H1 (cell line): ENCODE results near the gene GALNT12. TPM values are rescaled to one million over a fixed set of nuclear protein-coding genes. Genes with fewer than 3 reads are reported as not detected.

Experiments
- CTCF ChIA-PET: fragments of 300-600 bp; sonication (Branson Sonifier 250); formaldehyde crosslinking; loops from one replicate; lab custom pipeline; 2021; ENCODE audit not compliant: partially characterized antibody; lab: Charles Lee
- POLR2A ChIA-PET: fragments of 300-600 bp; sonication (Branson Sonifier 250); formaldehyde crosslinking; loops from one replicate; lab custom pipeline; 2021; ENCODE audit warnings: inconsistent platforms; ENCODE audit not compliant: partially characterized antibody; lab: Charles Lee
- DNase-seq, 2 experiments: peaks; one replicate each; pipeline versions ENCODE4 v3.0.0 to v3.0.0-alpha.2; 2010 to 2022; ENCODE audit warnings: low spot score in 2 of 2, low read depth in 1 of 2, mixed read lengths in 1 of 2
- FAIRE-seq: peaks from 2 replicates; lab custom pipeline; 2011; peaks lifted over from hg19 to GRCh38; lab: Jason Lieb, UNC
- H2AFZ ChIP-seq: 2 replicates; pipeline ENCODE4 v1.8.1; 2012; ENCODE audit warnings: low read length, inconsistent platforms
- H2AK5ac ChIP-seq: 2 replicates; pipeline ENCODE4 v1.6.1; 2013; ENCODE audit warnings: low read depth, low read length
- H2BK120ac ChIP-seq: replicated peaks from 2 replicates; pipeline ENCODE3; 2013; ENCODE audit warnings: low read depth, low read length, inconsistent platforms
- H2BK12ac ChIP-seq: 2 replicates; pipeline ENCODE4 v1.6.1; 2013; ENCODE audit warnings: low read depth, low read length
- H2BK15ac ChIP-seq: 2 replicates; pipeline ENCODE4 v1.6.1; 2013; ENCODE audit warnings: low read length
- H2BK20ac ChIP-seq: 2 replicates; pipeline ENCODE4 v1.6.1; 2013; ENCODE audit warnings: low read length
- H2BK5ac ChIP-seq: 2 replicates; pipeline ENCODE4 v1.6.1; 2013; ENCODE audit warnings: low read depth, low read length
- H3K14ac ChIP-seq: 2 replicates; pipeline ENCODE4 v1.6.1; 2013; ENCODE audit warnings: inconsistent platforms; ENCODE audit not compliant: insufficient read length
- H3K18ac ChIP-seq: 2 replicates; pipeline ENCODE4 v1.6.1; 2013; ENCODE audit warnings: low read length; ENCODE audit errors: extremely low read depth
- H3K23ac ChIP-seq: 2 replicates; pipeline ENCODE4 v1.6.1; 2013; ENCODE audit warnings: inconsistent platforms; ENCODE audit not compliant: insufficient read length
- H3K23me2 ChIP-seq: 2 replicates; pipeline ENCODE4 v1.6.1; 2013; ENCODE audit warnings: low read depth, low read length
- H3K27ac ChIP-seq: 2 replicates; pipeline ENCODE4 v1.6.1; 2011; ENCODE audit warnings: low read depth, low read length, inconsistent platforms
- H3K27me3 ChIP-seq, 4 experiments: replicated peaks in 1 of 4; 1 replicate in 1 of 4; 2 replicates in 3 of 4; pipeline versions ENCODE4 v1.6.1 to v1.8.1; 2011 to 2013; ENCODE audit warnings: low read length in 3 of 4, mild to moderate bottlenecking in 3 of 4, inconsistent platforms in 2 of 4, mixed read lengths in 2 of 4, moderate library complexity in 1 of 4; ENCODE audit not compliant: control insufficient read depth in 3 of 4, insufficient read depth in 3 of 4; ENCODE audit errors: extremely low read depth in 1 of 4
- H3K36me3 ChIP-seq, 4 experiments: 2 replicates each; pipeline versions ENCODE4 v1.6.1 to v1.8.1; 2011 to 2013; ENCODE audit warnings: mild to moderate bottlenecking in 4 of 4, low read length in 3 of 4, moderate library complexity in 2 of 4, control low read depth in 1 of 4, inconsistent platforms in 1 of 4; ENCODE audit not compliant: insufficient read depth in 4 of 4, control insufficient read depth in 2 of 4
- H3K4ac ChIP-seq: replicated peaks from 2 replicates; pipeline ENCODE3; 2013; ENCODE audit warnings: low read length, low read depth, mixed read lengths, inconsistent platforms; ENCODE audit not compliant: insufficient read length
- H3K4me1 ChIP-seq, 4 experiments: replicated peaks in 1 of 4; 1 replicate in 1 of 4; 2 replicates in 3 of 4; pipeline versions ENCODE4 v1.6.1 to v1.8.1; 2011 to 2013; ENCODE audit warnings: low read length in 3 of 4, inconsistent platforms in 2 of 4, mixed read lengths in 1 of 4; ENCODE audit not compliant: insufficient read depth in 4 of 4, control insufficient read depth in 3 of 4
- H3K4me2 ChIP-seq, 2 experiments: 2 replicates each; pipeline versions ENCODE4 v1.6.1 to v1.8.1; 2011 to 2013; ENCODE audit warnings: low read depth in 2 of 2, low read length in 2 of 2, control low read depth in 1 of 2, inconsistent platforms in 1 of 2, mild to moderate bottlenecking in 1 of 2; ENCODE audit not compliant: insufficient read depth in 1 of 2
- H3K4me3 ChIP-seq, 4 experiments: fragments of 200-600, 300-600 bp in 1 of 4; sonication (generic), shearing (Covaris generic), sonication (Bioruptor Twin) in 1 of 4; 2 replicates each; pipeline versions ENCODE4 v1.5.1 to v1.8.1; 2011 to 2016; ENCODE audit warnings: low read length in 4 of 4, low read depth in 3 of 4, control low read depth in 2 of 4, inconsistent platforms in 2 of 4, mild to moderate bottlenecking in 2 of 4, mixed read lengths in 1 of 4, moderate library complexity in 1 of 4; ENCODE audit not compliant: insufficient read depth in 2 of 4; ENCODE audit errors: extremely low read depth in 1 of 4
- H3K56ac ChIP-seq: replicated peaks from 2 replicates; pipeline ENCODE3; 2013; ENCODE audit warnings: low read depth, mild to moderate bottlenecking, mixed read lengths, low read length, inconsistent platforms; ENCODE audit not compliant: insufficient read length
- H3K79me1 ChIP-seq: 2 replicates; pipeline ENCODE4 v1.6.1; 2013; ENCODE audit warnings: low read depth, low read length, control low read depth
- H3K79me2 ChIP-seq, 2 experiments: 2 replicates each; pipeline versions ENCODE4 v1.6.1 to v1.8.1; 2012 to 2013; ENCODE audit warnings: low read length in 2 of 2, mild to moderate bottlenecking in 2 of 2, inconsistent platforms in 1 of 2; ENCODE audit not compliant: insufficient read depth in 2 of 2, control insufficient read depth in 1 of 2
- H3K9ac ChIP-seq, 4 experiments: replicated peaks in 1 of 4; 1 replicate in 1 of 4; 2 replicates in 3 of 4; pipeline versions ENCODE4 v1.6.1 to v1.8.1; 2011 to 2013; ENCODE audit warnings: low read depth in 3 of 4, low read length in 3 of 4, control low read depth in 2 of 4, mild to moderate bottlenecking in 2 of 4, moderate library complexity in 2 of 4, inconsistent platforms in 1 of 4; ENCODE audit errors: extremely low read depth in 1 of 4
- H3K9me3 ChIP-seq, 2 experiments: 2 replicates each; pipeline versions ENCODE4 v1.6.1 to v1.8.1; 2012 to 2013; ENCODE audit warnings: mild to moderate bottlenecking in 2 of 2, moderate library complexity in 2 of 2, control low read depth in 1 of 2, inconsistent platforms in 1 of 2, low read depth in 1 of 2, low read length in 1 of 2, mixed read lengths in 1 of 2; ENCODE audit not compliant: insufficient read depth in 2 of 2
- H4K20me1 ChIP-seq, 2 experiments: replicated peaks in 1 of 2; 2 replicates each; pipeline versions ENCODE3 to v1.8.1; 2011 to 2013; ENCODE audit warnings: inconsistent platforms in 2 of 2, low read length in 2 of 2, mild to moderate bottlenecking in 1 of 2; ENCODE audit not compliant: insufficient read depth in 2 of 2, control insufficient read depth in 1 of 2
- H4K5ac ChIP-seq: 2 replicates; pipeline ENCODE4 v1.6.1; 2013; ENCODE audit warnings: low read length, low read depth, mixed read lengths, inconsistent platforms; ENCODE audit not compliant: insufficient read length
- H4K8ac ChIP-seq: 2 replicates; pipeline ENCODE4 v1.8.0; 2013; ENCODE audit warnings: mild to moderate bottlenecking, moderate library complexity, low read length, inconsistent platforms; ENCODE audit not compliant: insufficient read depth; ENCODE audit errors: extremely low read depth
- H4K91ac ChIP-seq: replicated peaks from 2 replicates; pipeline ENCODE3; 2013; ENCODE audit warnings: low read length, mixed read lengths, inconsistent platforms; ENCODE audit not compliant: insufficient read length
- CBX5 ChIP-seq: fragments of 300-800, 300-1000 bp; sonication (generic); IDR thresholded peaks from 2 replicates; pipeline ENCODE4 v1.7.1; 2016; ENCODE audit warnings: antibody characterized with exemption, low read length, low read depth
- CEBPB ChIP-seq: IDR thresholded peaks from 2 replicates; pipeline ENCODE4 v1.6.1; 2012; ENCODE audit warnings: low read depth, low read length
- EGR1 ChIP-seq: IDR thresholded peaks from 2 replicates; pipeline ENCODE4 v1.6.1; 2011; ENCODE audit warnings: low read depth, low read length, borderline replicate concordance
- GABPA ChIP-seq: IDR thresholded peaks from 2 replicates; pipeline ENCODE4 v1.6.1; 2011; ENCODE audit warnings: mild to moderate bottlenecking, low read length, moderate library complexity, borderline replicate concordance; ENCODE audit not compliant: insufficient read depth
- HDAC2 ChIP-seq, 2 experiments: fragments of 300-600 bp in 1 of 2; sonication (generic) in 1 of 2; IDR thresholded peaks; 2 replicates each; pipeline ENCODE4 v1.6.1; 2011 to 2012; ENCODE audit warnings: low read depth in 2 of 2, low read length in 2 of 2, mild to moderate bottlenecking in 2 of 2, moderate library complexity in 2 of 2, borderline replicate concordance in 1 of 2, inconsistent platforms in 1 of 2
- HDAC6 ChIP-seq: IDR thresholded peaks from one replicate; pipeline ENCODE4 v1.7.1; 2012; ENCODE audit warnings: low read depth, mild to moderate bottlenecking, inconsistent platforms, low read length, moderate library complexity
- KDM5A ChIP-seq: fragments of 200-600 bp; IDR thresholded peaks from 2 replicates; pipeline ENCODE4 v1.7.1; 2012; ENCODE audit warnings: mild to moderate bottlenecking, low read length, inconsistent platforms, mixed read lengths
- NRF1 ChIP-seq: IDR thresholded peaks from 2 replicates; pipeline ENCODE4 v1.6.1; 2011; ENCODE audit warnings: mild to moderate bottlenecking, low read depth, low read length, improper control_type of control experiment
- POLR2AphosphoS5 ChIP-seq: IDR thresholded peaks from 2 replicates; pipeline ENCODE4 v1.6.1; 2011; ENCODE audit warnings: low read depth, low read length
- RBBP5 ChIP-seq: IDR thresholded peaks from 2 replicates; pipeline ENCODE4 v1.7.1; 2012; ENCODE audit warnings: low read depth, mild to moderate bottlenecking, inconsistent platforms, low read length, moderate library complexity, borderline replicate concordance
- SAP30 ChIP-seq: fragments of 300-600 bp; sonication (generic); IDR thresholded peaks from 2 replicates; pipeline ENCODE4 v1.7.1; 2012; ENCODE audit warnings: low read length, moderate library complexity, mild to moderate bottlenecking, inconsistent platforms; ENCODE audit not compliant: insufficient read depth, insufficient replicate concordance
- ZNF274 ChIP-seq: IDR thresholded peaks from 2 replicates; pipeline ENCODE4 v1.7.0; 2012; ENCODE audit warnings: low read length, borderline replicate concordance; ENCODE audit errors: extremely low read depth
- WGBS, 2 experiments: shearing (Covaris generic) in 1 of 2; methylation state at CpG; one replicate each; pipeline versions ENCODE4 v1.1.6 to v1.1.7; 2013 to 2015; ENCODE audit warnings: low lambda C conversion rate in 2 of 2, mixed read lengths in 2 of 2, inconsistent platforms in 1 of 2, low coverage in 1 of 2, missing lambda C conversion rate in 1 of 2; ENCODE audit not compliant: insufficient replicate concordance in 2 of 2, insufficient coverage in 1 of 2, insufficient read length in 1 of 2; ENCODE audit errors: extremely low coverage in 1 of 2, missing lambda C conversion rate in 1 of 2; 5-methylcytosine and 5-hydroxymethylcytosine counted together
- polyA plus RNA-seq, 7 experiments: library from polyadenylated mRNA; depleted of rRNA in 3 of 7; stranded (reverse) in 5 of 7; unstranded in 2 of 7; fragments of >200 nt in 5 of 7; fragments of 200-250 nt in 2 of 7; gene quantifications; 1 replicate in 5 of 7; 2 replicates in 1 of 7; 4 replicates in 1 of 7; pipeline versions ENCODE4 v1.2.1 to v1.2.3, GENCODE V29; 2011 to 2013; ENCODE audit warnings: missing spikeins in 2 of 7, mixed read lengths in 2 of 7
- total RNA-seq: library from RNA; stranded (reverse); fragmentation: NEBNext Ultra II Directional; extraction: Animal tissue kit (Norgen Biotek cat#: 25700); gene quantifications from 2 replicates; pipeline ENCODE4 v1.2.1, GENCODE V29; 2021
- TF ChIP-seq, protein P1 (sequence below): IDR thresholded peaks from 2 replicates; pipeline ENCODE4 v1.6.1; 2011; ENCODE audit warnings: low read length, improper control_type of control experiment

GALNT12 gene
- total and polyA plus RNA-seq, 2 of the 8 experiments (the other 6 are each of a cell fraction or from before 2014, with no cell fraction given) = 16.2 to 19.6 TPM

DNA sequence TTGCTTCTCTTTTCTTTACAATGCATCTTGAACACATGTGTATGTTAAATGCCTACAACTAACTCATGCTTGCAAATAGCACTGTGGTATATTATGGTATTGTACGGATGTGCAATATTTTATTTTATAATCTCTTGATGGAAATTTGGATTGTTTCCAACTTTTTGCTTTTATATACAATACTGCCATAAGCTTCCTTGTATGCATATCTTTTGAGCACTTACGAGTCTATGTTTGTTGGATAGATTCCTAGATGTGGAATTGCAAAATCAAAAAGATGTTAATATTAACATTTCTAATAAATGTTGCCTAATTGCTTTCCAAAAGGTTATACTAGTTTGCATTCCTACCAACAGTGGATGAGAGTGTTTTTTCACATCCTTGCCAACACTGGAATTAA is 3.4 kb upstream of the GALNT12 start:
- Histone ChIP-seq H3K14ac (no peak overlapping the region), H3K56ac (no peak overlapping the region), H2BK5ac (no peak overlapping the region), H3K23me2 (peaks cover 7% of the 10 kb centered on the region; the same call in 1 of the 2 replicates), H3K79me1 (no peaks in the 10 kb centered on the region), H3K36me3 (no peaks in the 10 kb centered on the region), H3K18ac (no peak overlapping the region), H3K4me3 (no peak overlapping the region), H3K9ac (no peak overlapping the region), H3K4me2 (no peak overlapping the region), H2BK120ac (no peak overlapping the region), H2AFZ (no peak overlapping the region), H3K79me2 (no peaks in the 10 kb centered on the region), H4K20me1 (no peaks in the 10 kb centered on the region), H2AK5ac (no peak overlapping the region), H2BK15ac (no peak overlapping the region), H3K4ac (no peak overlapping the region), H3K4me1 (peaks cover 4 to 18% (median 10%) of the 10 kb centered on the region in 4 experiments), H4K8ac (no peak overlapping the region), H3K27ac (no peak overlapping the region), H3K23ac (no peak overlapping the region), H2BK12ac (no peak overlapping the region), H3K9me3 (no peaks in the 10 kb centered on the region), H4K91ac (no peak overlapping the region), H2BK20ac (no peak overlapping the region), H4K5ac (no peak overlapping the region), H3K27me3 (peaks cover 0 to 5% (median 2%) of the 10 kb centered on the region in 4 experiments; a peak in 2 of 7 replicates)
- FAIRE-seq = no peak
- CTCF ChIA-PET = no interaction called here
- 71% methylated on average over 2 of the region's 2 CpGs; no CpG with 5 or more reads in 1 of the 2 experiments for WGBS, 2 experiments
- POLR2A ChIA-PET = no interaction called here
- no peak for DNase-seq
- TF ChIP-seq CBX5 = no peak
- no peak for TF ChIP-seq HDAC6
- TF ChIP-seq CEBPB = no peak
- TF ChIP-seq ZNF274 = no peak
- no peak for TF ChIP-seq GABPA
- no peak for TF ChIP-seq KDM5A
- no peak for TF ChIP-seq RBBP5
- no peak for TF ChIP-seq EGR1
- TF ChIP-seq NRF1 = no peak
- no peak for TF ChIP-seq POLR2AphosphoS5
- TF ChIP-seq, protein P1, sequence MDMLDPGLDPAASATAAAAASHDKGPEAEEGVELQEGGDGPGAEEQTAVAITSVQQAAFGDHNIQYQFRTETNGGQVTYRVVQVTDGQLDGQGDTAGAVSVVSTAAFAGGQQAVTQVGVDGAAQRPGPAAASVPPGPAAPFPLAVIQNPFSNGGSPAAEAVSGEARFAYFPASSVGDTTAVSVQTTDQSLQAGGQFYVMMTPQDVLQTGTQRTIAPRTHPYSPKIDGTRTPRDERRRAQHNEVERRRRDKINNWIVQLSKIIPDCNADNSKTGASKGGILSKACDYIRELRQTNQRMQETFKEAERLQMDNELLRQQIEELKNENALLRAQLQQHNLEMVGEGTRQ = no peak
- no peak for TF ChIP-seq SAP30
- no peak for TF ChIP-seq HDAC2 (IDR thresholded peaks at IDR 0.05; ENCODE audit: borderline replicate concordance in 1 of 2, low read depth in 2 of 2, low read length in 2 of 2)
